ENCODE data around the gene NDST1.
"Not testable (repeated sequence)": the region's sequence is repeated elsewhere in the genome, so short reads cannot be mapped to it uniquely, and the experiment has no call there.

NDST1 gene

GRCh38 chr5:150508828-150509227, 897 bp downstream of the NDST1 start:
- no peak for DNase-seq (ENCODE audit: low read depth)

DNA sequence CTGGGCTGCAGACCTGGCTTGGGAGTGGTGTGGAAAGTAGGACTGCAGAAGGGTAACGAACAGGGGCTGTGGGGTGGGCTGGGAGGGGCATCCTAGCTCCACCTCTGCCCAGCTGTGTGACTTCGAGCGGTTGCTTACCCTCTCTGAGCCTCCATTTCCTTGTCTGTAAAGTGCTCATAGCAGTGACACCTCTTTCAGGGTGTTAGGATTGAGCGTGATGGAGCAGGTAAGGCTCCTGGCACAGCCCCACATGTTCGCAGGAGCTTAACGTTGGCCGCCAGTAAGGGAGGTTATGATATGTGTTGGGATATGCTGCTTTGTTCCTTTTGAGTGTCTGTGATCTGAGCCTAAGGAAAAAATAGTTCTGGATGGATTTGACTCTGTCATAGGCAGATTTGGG, 2.1 kb downstream of the NDST1 start:
- no peak for DNase-seq (ENCODE audit: low read depth)

DNA sequence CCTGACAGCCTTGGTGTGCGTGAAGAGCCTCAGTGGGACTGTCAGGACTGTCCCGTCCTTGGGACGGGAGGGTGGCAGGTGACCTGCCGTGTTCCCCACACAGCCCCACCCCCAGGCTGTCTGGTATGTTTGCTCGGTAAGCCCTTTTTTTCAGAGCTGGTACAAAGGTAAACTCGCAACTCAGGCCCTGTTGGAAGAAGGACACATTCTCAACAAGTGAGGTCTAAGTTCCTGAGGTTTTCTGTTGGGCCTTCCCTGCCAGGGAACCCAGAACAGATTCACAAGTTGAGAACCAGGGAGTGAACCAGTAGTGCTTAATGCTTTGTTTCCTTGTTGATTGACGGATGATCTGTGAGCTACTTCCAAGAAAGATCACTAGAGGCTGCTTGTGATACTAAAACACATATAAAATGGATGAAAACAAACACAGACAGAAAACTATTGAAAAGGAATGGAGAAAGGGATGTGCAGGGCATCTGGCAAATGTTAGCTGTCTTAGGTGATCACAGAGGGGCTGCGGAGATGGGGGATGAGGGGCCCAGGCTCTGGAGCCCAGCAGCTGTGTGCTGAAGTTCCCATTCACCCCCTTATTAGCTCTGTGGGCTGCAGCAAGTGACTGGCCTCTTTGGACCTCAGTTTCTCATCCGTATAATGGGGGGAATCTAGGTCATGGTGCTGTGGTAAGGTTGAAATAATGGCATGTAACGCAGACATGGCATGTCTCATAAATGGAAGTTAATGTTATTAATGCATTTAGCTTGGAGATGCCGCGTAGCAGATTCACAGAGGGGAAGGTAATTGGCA, 2.7 kb downstream of the NDST1 start:
- no peak for DNase-seq (ENCODE audit: low read depth)

- no peak for DNase-seq (ENCODE audit: low read depth)
Measured at GRCh38 chr5:150511578-150512367, 3.8 kb downstream of the NDST1 start.

DNA sequence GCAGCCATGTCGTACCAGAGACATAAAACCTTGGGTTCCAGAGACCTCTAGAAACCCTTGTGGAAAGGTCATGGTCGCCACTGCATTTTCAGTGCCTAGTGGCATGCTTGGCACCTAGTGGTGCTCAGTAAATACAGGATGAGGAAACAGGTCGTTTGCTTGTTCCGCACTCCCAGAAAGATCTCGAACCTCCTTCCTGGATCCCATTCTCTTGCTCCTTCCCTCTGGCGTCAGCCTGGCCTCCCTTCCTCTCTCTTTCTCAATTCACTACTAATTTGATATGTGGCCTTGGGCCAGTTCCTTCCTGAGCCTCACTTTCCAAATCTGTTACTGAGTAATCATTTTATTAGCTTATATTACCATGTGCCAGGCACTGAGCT, 4.4 kb downstream of the NDST1 start:
- no peak for DNase-seq (ENCODE audit: low read depth)

GRCh38 chr5:150513375-150514309, 5.7 kb downstream of the NDST1 start:
- DNase-seq (ENCODE audit: low read depth) = no peak

DNA sequence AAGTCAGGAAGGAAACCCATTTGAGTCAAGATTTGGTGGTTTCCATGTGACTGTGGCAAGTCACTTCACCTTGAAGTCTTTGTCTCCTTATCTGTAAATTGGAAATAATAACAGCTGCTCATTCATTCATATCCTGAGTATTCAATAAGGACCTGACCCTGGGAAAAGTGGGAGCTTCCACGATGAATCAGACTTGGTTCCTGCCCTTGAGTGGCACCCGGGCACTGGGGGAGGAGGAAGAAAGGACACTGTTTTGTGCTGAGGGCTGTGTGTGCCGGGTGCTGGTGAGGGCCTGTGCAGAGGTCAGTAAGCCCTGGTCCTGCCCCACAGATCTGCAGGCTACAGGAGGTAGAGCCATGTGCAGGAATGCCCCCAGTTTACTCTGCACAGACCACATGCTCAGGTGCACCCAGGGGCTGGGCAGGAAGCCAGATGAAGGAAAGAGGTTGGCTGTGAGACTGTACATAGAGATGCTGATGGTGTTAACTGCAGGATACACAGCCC, 6.8 kb downstream of the NDST1 start:
- no peak for DNase-seq (ENCODE audit: low read depth)

GRCh38 chr5:150515446-150515845, 7.5 kb downstream of the NDST1 start:
- DNase-seq (ENCODE audit: low read depth) = no peak

- no peak for DNase-seq (ENCODE audit: low read depth)
Measured at GRCh38 chr5:150516011-150516410, 8.1 kb downstream of the NDST1 start.

DNA sequence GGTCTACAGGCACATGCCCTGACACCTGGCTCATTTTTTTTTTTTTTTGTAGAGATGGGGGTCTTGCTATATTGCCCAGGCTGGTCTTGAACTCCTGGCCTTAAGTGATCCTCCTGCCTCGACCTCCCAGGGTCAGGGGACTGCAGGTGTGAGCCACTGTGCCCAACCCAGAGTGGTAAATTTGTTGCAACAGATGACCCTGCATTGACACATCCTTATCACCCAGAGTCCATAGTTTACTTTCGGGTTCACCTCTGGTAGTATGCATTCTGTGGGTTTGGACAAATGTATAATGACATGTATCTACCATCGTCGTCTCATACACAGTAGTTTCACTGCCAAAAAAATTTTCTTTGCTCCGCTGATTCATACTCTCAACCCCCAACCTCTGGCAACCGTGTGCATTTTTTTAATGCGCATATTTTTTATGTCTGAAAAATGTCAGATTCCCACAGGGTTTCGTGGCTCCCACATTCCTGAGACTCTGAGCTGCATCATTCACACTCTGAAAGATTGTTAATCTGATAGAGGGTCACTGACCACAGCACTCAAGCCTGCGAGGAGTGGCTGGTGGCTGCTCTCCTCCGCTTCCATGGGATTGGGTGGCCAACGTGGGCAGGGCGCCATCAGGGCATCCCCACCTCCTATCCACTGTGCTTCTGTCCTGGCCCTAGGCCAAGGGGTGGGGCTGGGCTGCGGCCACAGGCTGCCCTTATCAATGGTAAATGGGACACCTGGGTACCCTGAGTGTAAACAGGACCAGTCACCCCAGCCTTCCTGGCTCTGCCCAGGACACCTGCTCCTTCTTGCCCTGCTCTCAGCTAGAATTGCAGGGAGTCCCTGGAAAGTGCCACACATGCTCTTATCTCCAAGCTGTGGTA, 9.6 kb downstream of the NDST1 start:
- DNase-seq (ENCODE audit: low read depth) = no peak

GRCh38 chr5:150518712-150519559, 11.0 kb downstream of the NDST1 start:
- DNase-seq (ENCODE audit: low read depth) = not testable (repeated sequence)

DNA sequence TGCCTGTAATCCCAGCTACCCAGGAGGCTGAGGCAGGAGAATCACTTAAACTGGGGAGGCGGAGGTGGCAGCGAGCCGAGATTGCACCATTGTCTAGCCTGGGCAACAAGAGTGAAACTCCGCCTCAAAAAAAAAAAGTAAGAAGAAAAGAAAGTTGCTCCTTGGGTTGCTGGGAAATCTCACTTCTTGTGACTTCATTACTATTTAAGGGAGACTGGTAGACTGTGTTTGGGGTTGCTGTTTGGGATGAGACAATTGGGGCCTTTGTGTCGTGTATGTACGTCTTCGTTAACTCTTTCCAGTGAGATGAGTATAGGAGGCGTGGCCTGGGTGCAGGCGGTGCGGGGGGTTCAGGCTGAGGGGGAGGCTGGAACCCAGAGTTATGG, 11.6 kb downstream of the NDST1 start:
- no peak for DNase-seq (ENCODE audit: low read depth)

GRCh38 chr5:150519978-150520377, 12.0 kb downstream of the NDST1 start:
- no peak for DNase-seq (ENCODE audit: low read depth)

- DNase-seq (ENCODE audit: low read depth) = no peak
Measured at GRCh38 chr5:150520747-150521521, 13.0 kb downstream of the NDST1 start.

- no peak for DNase-seq (ENCODE audit: low read depth)
Measured at GRCh38 chr5:150521522-150521817, 13.5 kb downstream of the NDST1 start.

- DNase-seq (ENCODE audit: low read depth) = no peak
Measured at GRCh38 chr5:150521939-150522503, 14.1 kb downstream of the NDST1 start.

DNA sequence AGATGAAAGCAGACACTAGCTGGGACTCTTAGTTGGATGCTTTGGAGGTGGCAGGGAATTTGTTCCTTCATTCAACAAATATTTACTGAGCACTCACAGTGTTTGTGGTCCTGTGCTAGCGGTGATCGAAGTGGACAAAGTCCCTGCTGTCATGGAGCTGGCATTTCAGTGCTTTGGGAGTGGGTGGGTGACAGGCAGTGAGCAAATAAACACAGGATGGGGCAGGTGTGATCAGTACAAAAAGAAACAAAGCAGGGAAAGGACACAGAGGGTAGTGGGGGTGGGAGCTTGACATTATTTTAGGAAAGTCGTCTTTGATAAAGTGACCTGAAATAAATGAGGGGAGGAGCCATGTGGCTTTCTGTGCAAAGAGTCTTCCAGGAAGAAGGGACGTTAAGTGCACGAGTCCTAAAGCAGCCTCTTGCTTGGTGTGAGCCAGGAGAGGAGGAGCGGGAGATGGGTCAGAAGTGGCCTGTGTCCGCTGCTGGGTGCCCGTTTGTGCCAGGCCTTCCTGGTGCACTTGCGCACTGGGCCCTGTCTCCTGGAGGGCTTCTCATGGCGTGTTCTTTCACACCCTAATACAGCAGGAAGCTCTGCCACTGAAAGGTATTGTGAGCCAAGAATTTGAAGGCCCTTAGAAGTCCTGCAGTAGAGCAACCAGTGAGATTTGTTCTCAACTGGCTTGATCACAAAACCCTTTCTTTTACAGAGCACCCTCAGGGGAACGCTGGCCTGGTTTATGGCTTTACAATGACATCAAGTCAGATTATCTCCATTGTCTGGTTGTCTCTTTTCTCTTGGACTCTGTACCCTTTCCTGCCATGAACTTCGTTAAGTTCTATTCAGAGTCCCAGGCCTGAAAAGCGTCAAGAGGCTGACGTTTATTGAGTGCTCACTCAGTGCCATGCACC, 14.8 kb downstream of the NDST1 start:
- DNase-seq (ENCODE audit: low read depth) = no peak
